Liver (tissue), 9 donors: ENCODE data around the gene CDKN1A. TPM values are rescaled to one million over a fixed set of nuclear protein-coding genes. Genes with fewer than 3 reads are reported as not detected.

Experiments used
- DNase-seq: peaks from one replicate; pipeline ENCODE4 v3.0.0-alpha.2; 2017; ENCODE audit warnings: low spot score
- H3K27ac ChIP-seq, 2 donors: one replicate each; pipeline ENCODE4 v1.7.0; 2013; ENCODE audit warnings: inconsistent platforms in 2 of 2, low read length in 2 of 2, control low read depth in 1 of 2, low read depth in 1 of 2, mild to moderate bottlenecking in 1 of 2
- H3K27me3 ChIP-seq, 4 donors: one replicate each; pipeline versions ENCODE4 v1.6.1 to v1.7.0; 2013; ENCODE audit warnings: low read length in 3 of 4, inconsistent platforms in 1 of 4, mild to moderate bottlenecking in 1 of 4, moderate library complexity in 1 of 4; ENCODE audit not compliant: control insufficient read depth in 4 of 4, insufficient read depth in 4 of 4
- H3K36me3 ChIP-seq, 4 donors: one replicate each; pipeline versions ENCODE4 v1.6.1 to v1.7.0; 2013; ENCODE audit warnings: low read length in 3 of 4, mild to moderate bottlenecking in 3 of 4, low read depth in 1 of 4, moderate library complexity in 1 of 4; ENCODE audit not compliant: control insufficient read depth in 4 of 4, insufficient read depth in 3 of 4
- H3K4me1 ChIP-seq, 4 donors: one replicate each; pipeline versions ENCODE4 v1.6.1 to v1.7.0; 2013; ENCODE audit warnings: low read length in 3 of 4, mild to moderate bottlenecking in 3 of 4, moderate library complexity in 1 of 4; ENCODE audit not compliant: control insufficient read depth in 4 of 4, insufficient read depth in 4 of 4
- H3K4me3 ChIP-seq, 3 donors: one replicate each; pipeline versions ENCODE4 v1.6.1 to v1.7.0; 2013; ENCODE audit warnings: low read length in 3 of 3, control low read depth in 1 of 3, low read depth in 1 of 3, mild to moderate bottlenecking in 1 of 3
- H3K9ac ChIP-seq, 2 donors: one replicate each; pipeline ENCODE4 v1.7.0; 2013; ENCODE audit warnings: low read length in 2 of 2, mild to moderate bottlenecking in 2 of 2, moderate library complexity in 2 of 2, control low read depth in 1 of 2, low read depth in 1 of 2
- H3K9me3 ChIP-seq, 4 donors: one replicate each; pipeline versions ENCODE4 v1.6.1 to v1.7.0; 2013; ENCODE audit warnings: low read length in 3 of 4; ENCODE audit not compliant: control insufficient read depth in 4 of 4
- EGR1 ChIP-seq, 2 donors: IDR thresholded peaks; 2 replicates each; pipeline ENCODE4 v1.6.1; 2016 to 2018; ENCODE audit warnings: antibody characterized with exemption in 2 of 2, low read depth in 2 of 2
- FOXA2 ChIP-seq: IDR thresholded peaks from 2 replicates; pipeline ENCODE4 v1.6.1; 2016; ENCODE audit warnings: antibody characterized with exemption
- GABPA ChIP-seq, 2 donors: IDR thresholded peaks in 1 of 2; conservative IDR thresholded peaks in 1 of 2; 2 replicates each; pipeline ENCODE4 v1.6.1; 2016; ENCODE audit warnings: antibody characterized with exemption in 2 of 2, mild to moderate bottlenecking in 1 of 2, moderate library complexity in 1 of 2
- HNF4A ChIP-seq, 2 donors: conservative IDR thresholded peaks; 2 replicates each; pipeline ENCODE4 v1.6.1; 2016; ENCODE audit warnings: antibody characterized with exemption in 2 of 2, mild to moderate bottlenecking in 2 of 2
- JUND ChIP-seq, 2 donors: IDR thresholded peaks; 2 replicates each; pipeline ENCODE4 v1.6.1; 2016; ENCODE audit warnings: antibody characterized with exemption in 2 of 2
- NR2F2 ChIP-seq: IDR thresholded peaks from 2 replicates; pipeline ENCODE4 v1.6.1; 2016; ENCODE audit warnings: antibody characterized with exemption
- RAD21 ChIP-seq, 2 donors: IDR thresholded peaks; 2 replicates each; pipeline ENCODE4 v1.6.1; 2016; ENCODE audit warnings: antibody characterized with exemption in 2 of 2, mild to moderate bottlenecking in 2 of 2
- RXRA ChIP-seq, 2 donors: IDR thresholded peaks; 2 replicates each; pipeline ENCODE4 v1.6.1; 2017 to 2018; ENCODE audit warnings: antibody characterized with exemption in 2 of 2, mild to moderate bottlenecking in 1 of 2
- SP1 ChIP-seq: IDR thresholded peaks from 2 replicates; pipeline ENCODE4 v1.6.1; 2018; ENCODE audit warnings: antibody characterized with exemption, mild to moderate bottlenecking
- TAF1 ChIP-seq: conservative IDR thresholded peaks from 2 replicates; pipeline ENCODE4 v1.6.1; 2016; ENCODE audit warnings: antibody characterized with exemption, mild to moderate bottlenecking
- WGBS: extraction: QIAGEN DNeasy Blood & Tissue Kit; methylation state at CpG from one replicate; pipeline ENCODE4 v1.1.7; 2013; 5-methylcytosine and 5-hydroxymethylcytosine counted together
- polyA plus RNA-seq, 2 donors: library from polyadenylated mRNA; stranded (reverse) in 1 of 2; unstranded in 1 of 2; fragments of 200-250 nt in 1 of 2; fragments of >200 nt in 1 of 2; fragmentation: Nextera tagmentation in 1 of 2; extraction: Ambion mirVana in 1 of 2; gene quantifications; one replicate each; pipeline versions ENCODE4 v1.2.1 to v1.2.3, GENCODE V29; 2013 to 2015
- total RNA-seq, 2 donors: library from RNA; depleted of rRNA; stranded (reverse); fragments of >200 nt; gene quantifications; one replicate each; pipeline ENCODE4 v1.2.3, GENCODE V29; 2014
- TF ChIP-seq, protein P1 (sequence below): IDR thresholded peaks from 2 replicates; pipeline ENCODE4 v1.6.1; 2016; ENCODE audit warnings: antibody characterized with exemption
- TF ChIP-seq, protein P2 (sequence below): IDR thresholded peaks from 2 replicates; pipeline ENCODE4 v1.6.1; 2016; ENCODE audit warnings: antibody characterized with exemption
- TF ChIP-seq, protein P3 (sequence below): fragments of 150-350 bp; IDR thresholded peaks from 2 replicates; pipeline ENCODE4 v1.5.1; 2017; ENCODE audit warnings: improper control_type of control experiment, low read depth, low read length; ENCODE audit not compliant: missing input control
- donor health status: healthy.
- donor health status: healthy.
- donor health status: healthy.
- donor health status: healthy.
- donor health status: healthy.

The CDKN1A gene
- total and polyA plus RNA-seq, 4 donors, result 3.2 to 41.7 (median 20.5) TPM

DNA sequence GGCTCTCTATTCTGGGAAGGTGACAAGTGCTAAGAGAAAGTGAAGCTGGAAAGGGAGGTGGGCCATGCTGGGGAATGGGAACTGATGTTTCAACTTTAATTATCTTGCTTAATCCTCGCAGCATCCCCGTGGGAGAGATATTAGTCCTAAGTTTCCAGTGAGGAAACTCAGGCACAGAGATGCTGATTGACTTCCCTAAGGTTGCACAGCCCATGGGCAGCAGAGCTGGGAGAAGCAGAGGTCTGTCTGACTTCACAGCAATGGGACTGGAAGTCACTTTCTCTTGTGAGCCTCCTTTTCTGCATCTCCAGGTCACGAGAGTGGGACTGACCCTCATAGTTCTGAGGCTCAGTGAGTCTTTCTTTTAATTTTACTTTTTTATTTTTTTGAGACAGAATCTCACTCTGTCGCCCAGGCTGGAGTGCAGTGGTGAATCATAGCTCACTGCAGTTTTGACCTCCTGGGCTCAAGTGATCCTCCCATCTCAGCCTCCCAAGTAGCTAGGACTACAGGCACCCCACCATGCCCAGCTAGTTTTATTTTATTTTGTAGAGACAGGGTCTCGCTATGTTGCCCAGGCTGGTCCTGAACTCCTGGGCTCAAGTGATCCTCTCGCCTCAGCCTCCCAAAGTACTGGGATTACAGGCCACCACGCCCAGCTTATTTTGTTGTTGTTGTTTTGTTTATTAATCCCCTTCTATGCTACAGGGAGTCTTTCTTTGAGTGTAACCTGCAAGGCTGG lies 21.7 kb downstream of the CDKN1A start:
- Histone ChIP-seq H3K27me3 (no peaks in the 10 kb centered on the region), H3K4me1 (no peaks in the 10 kb centered on the region), H3K27ac (no peak overlapping the region), H3K9ac (no peak overlapping the region), H3K9me3 (no peaks in the 10 kb centered on the region), H3K36me3 (no peaks in the 10 kb centered on the region), H3K4me3 (no peak overlapping the region)
- TF ChIP-seq FOXA2 (no peak), RXRA (IDR thresholded peaks at IDR 0.05) (no peak), NR2F2 (no peak), HNF4A (conservative IDR thresholded peaks at IDR 0.05) (no peak), JUND (IDR thresholded peaks at IDR 0.05) (no peak)
- TF ChIP-seq, protein P1, sequence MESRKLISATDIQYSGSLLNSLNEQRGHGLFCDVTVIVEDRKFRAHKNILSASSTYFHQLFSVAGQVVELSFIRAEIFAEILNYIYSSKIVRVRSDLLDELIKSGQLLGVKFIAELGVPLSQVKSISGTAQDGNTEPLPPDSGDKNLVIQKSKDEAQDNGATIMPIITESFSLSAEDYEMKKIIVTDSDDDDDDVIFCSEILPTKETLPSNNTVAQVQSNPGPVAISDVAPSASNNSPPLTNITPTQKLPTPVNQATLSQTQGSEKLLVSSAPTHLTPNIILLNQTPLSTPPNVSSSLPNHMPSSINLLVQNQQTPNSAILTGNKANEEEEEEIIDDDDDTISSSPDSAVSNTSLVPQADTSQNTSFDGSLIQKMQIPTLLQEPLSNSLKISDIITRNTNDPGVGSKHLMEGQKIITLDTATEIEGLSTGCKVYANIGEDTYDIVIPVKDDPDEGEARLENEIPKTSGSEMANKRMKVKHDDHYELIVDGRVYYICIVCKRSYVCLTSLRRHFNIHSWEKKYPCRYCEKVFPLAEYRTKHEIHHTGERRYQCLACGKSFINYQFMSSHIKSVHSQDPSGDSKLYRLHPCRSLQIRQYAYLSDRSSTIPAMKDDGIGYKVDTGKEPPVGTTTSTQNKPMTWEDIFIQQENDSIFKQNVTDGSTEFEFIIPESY, result no peak
- 86% methylated on average over 7 of the region's 7 CpGs for WGBS
- DNase-seq, result no peak

DNA sequence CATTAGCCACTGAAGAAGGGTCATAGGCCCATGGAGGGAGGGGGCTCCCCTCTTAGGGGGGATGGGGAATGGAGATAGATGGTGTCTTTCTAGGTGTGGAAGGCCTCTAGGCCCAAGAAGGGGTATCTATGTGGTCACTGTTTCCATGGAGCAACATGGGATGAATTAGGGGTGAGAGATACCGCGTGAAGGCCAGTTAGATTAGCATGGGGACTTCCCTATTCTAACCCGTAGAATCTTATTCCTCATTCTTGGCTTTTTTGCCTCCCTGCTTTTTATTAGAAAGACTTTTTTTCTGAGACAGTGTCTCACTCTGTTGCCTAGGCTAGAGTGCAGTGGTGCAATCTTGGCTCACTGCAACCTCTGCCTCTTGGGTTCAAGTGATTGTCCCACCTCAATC lies 22.3 kb downstream of the CDKN1A start:
- no peaks in the 10 kb centered on the region for H3K4me1 ChIP-seq
- H3K27ac ChIP-seq, result no peak overlapping the region
- H3K4me3 ChIP-seq, result no peak overlapping the region
- H3K9me3 ChIP-seq, result no peaks in the 10 kb centered on the region
- 90% methylated on average over 3 of the region's 3 CpGs for WGBS
- DNase-seq, result no peak
- H3K36me3 ChIP-seq, result no peaks in the 10 kb centered on the region
- TF ChIP-seq JUND (IDR thresholded peaks at IDR 0.05), result no peak
- no peak for TF ChIP-seq GABPA (IDR thresholded peaks at IDR 0.05 in 1 of 2, conservative IDR thresholded peaks at IDR 0.05 in 1 of 2)
- no peak for TF ChIP-seq SP1
- no peak for TF ChIP-seq TAF1
- H3K9ac ChIP-seq, result no peak overlapping the region
- H3K27me3 ChIP-seq, result no peaks in the 10 kb centered on the region

DNA sequence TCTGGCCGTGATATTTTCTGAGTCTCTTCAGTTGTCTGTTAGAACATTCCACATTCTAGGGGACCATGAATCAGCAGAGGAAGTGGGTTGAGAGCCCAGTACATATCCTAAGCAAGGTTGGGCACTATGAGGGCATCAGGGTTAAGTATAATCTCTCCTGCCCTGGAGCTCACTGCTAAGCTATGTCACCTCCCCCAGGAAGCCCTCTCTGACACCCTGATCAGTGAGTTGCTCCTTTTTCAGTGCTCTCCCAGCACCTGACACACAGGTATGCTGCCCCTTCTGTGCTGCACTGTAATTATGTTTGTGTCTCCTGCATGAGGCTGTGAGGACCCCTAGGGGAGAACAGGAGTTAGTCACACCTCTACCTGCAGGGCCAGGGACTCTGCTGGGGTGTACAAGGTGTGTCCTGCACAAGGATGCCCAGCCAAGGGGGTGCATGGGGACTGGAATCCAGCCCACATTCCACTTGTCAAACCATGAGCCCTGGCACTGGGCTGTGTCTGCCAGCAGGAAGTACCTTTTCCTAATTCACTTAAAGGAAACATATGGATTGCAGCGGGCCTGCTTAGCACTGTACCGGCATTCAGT lies 23.0 kb downstream of the CDKN1A start:
- WGBS, result 91% methylated on average over 3 of the region's 3 CpGs
- peak in 1 of 2 donors; percentile 58 for TF ChIP-seq RAD21 (IDR thresholded peaks at IDR 0.05)
- TF ChIP-seq, protein P2, sequence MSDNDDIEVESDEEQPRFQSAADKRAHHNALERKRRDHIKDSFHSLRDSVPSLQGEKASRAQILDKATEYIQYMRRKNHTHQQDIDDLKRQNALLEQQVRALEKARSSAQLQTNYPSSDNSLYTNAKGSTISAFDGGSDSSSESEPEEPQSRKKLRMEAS, result no peak
- H3K9me3 ChIP-seq, result no peaks in the 10 kb centered on the region
- no peaks in the 10 kb centered on the region for H3K36me3 ChIP-seq
- no peaks in the 10 kb centered on the region for H3K4me1 ChIP-seq
- no peak for DNase-seq
- no peak overlapping the region for H3K4me3 ChIP-seq
- no peak overlapping the region for H3K9ac ChIP-seq
- H3K27ac ChIP-seq, result no peak overlapping the region
- no peaks in the 10 kb centered on the region for H3K27me3 ChIP-seq

DNA sequence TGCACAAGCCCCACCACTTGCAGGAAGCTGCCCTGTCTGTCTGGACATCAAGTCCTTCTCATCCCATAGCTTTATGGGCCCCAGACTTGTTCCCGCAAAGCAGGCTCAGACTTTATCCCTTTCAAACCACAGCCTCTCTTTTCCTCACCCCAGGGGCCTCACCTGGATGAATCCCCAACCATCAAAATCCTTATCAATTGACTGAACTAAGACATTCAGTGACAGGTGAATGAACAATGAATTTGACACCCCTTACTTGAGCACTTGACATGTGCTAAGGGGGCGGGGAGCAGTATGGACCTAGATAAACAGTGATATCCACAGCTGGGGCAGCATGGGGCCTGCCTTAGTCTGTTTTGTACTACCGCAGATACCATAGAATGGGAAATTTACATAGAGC lies 24.1 kb downstream of the CDKN1A start:
- no peak overlapping the region for H3K4me3 ChIP-seq
- H3K4me1 ChIP-seq, result no peaks in the 10 kb centered on the region
- H3K9ac ChIP-seq, result no peak overlapping the region
- no peak for DNase-seq
- 93% methylated on average over 3 of the region's 3 CpGs for WGBS
- no peaks in the 10 kb centered on the region for H3K36me3 ChIP-seq
- H3K27me3 ChIP-seq, result no peaks in the 10 kb centered on the region
- no peak overlapping the region for H3K27ac ChIP-seq
- H3K9me3 ChIP-seq, result no peaks in the 10 kb centered on the region
- TF ChIP-seq EGR1 (IDR thresholded peaks at IDR 0.05; ENCODE audit: low read depth in 2 of 2) (no peak), NR2F2 (no peak)
- TF ChIP-seq, protein P3, sequence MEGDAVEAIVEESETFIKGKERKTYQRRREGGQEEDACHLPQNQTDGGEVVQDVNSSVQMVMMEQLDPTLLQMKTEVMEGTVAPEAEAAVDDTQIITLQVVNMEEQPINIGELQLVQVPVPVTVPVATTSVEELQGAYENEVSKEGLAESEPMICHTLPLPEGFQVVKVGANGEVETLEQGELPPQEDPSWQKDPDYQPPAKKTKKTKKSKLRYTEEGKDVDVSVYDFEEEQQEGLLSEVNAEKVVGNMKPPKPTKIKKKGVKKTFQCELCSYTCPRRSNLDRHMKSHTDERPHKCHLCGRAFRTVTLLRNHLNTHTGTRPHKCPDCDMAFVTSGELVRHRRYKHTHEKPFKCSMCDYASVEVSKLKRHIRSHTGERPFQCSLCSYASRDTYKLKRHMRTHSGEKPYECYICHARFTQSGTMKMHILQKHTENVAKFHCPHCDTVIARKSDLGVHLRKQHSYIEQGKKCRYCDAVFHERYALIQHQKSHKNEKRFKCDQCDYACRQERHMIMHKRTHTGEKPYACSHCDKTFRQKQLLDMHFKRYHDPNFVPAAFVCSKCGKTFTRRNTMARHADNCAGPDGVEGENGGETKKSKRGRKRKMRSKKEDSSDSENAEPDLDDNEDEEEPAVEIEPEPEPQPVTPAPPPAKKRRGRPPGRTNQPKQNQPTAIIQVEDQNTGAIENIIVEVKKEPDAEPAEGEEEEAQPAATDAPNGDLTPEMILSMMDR, result no peak
- TF ChIP-seq, protein P1, result no peak
